Peyer's patch (tissue), 4 donors: Measurements from ENCODE around the gene KLF3.

ENCODE experiments used
- POLR2A ChIP-seq, 2 donors: fragments of 450-650 bp; IDR thresholded peaks; one replicate each; pipeline ENCODE4 v1.5.1; 2017; ENCODE audit warnings: antibody characterized with exemption in 2 of 2, mild to moderate bottlenecking in 2 of 2, moderate library complexity in 2 of 2
- TF ChIP-seq, protein P1 (sequence below), 6 experiments: fragments of 450-650 bp in 4 of 6; fragments of 200-600 bp in 2 of 6; sonication (generic) in 1 of 6; IDR thresholded peaks; one replicate each; pipeline ENCODE4 v1.5.1; 2017 to 2019; ENCODE audit warnings: antibody characterized with exemption in 6 of 6, mild to moderate bottlenecking in 3 of 6, moderate library complexity in 1 of 6

DNA sequence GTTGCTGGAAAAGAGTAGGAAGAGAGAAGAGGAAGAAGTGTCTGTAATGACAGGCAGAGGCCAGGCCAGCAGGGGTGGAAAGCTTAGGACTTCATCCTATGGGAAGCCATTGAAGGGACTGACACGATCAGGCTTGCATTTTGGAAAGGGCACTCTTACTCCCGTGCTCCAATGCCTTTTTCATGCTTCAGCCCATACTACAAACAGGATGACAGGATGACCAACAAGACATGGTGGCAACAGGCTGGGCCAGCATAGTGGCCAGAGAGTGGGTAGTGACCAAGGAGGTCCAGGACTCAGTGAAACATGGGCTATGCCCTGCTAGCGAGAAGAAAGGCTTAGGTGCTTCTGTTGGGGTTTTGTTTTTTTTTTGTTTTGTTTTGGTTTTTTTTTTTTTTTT lies 2.6 kb upstream of the KLF3 start:
- TF ChIP-seq, protein P1, sequence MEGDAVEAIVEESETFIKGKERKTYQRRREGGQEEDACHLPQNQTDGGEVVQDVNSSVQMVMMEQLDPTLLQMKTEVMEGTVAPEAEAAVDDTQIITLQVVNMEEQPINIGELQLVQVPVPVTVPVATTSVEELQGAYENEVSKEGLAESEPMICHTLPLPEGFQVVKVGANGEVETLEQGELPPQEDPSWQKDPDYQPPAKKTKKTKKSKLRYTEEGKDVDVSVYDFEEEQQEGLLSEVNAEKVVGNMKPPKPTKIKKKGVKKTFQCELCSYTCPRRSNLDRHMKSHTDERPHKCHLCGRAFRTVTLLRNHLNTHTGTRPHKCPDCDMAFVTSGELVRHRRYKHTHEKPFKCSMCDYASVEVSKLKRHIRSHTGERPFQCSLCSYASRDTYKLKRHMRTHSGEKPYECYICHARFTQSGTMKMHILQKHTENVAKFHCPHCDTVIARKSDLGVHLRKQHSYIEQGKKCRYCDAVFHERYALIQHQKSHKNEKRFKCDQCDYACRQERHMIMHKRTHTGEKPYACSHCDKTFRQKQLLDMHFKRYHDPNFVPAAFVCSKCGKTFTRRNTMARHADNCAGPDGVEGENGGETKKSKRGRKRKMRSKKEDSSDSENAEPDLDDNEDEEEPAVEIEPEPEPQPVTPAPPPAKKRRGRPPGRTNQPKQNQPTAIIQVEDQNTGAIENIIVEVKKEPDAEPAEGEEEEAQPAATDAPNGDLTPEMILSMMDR (IDR thresholded peaks at IDR 0.05), result no peak
- no peak for TF ChIP-seq POLR2A (IDR thresholded peaks at IDR 0.05)
